ENCODE data around the gene KCNK16.

DNA sequence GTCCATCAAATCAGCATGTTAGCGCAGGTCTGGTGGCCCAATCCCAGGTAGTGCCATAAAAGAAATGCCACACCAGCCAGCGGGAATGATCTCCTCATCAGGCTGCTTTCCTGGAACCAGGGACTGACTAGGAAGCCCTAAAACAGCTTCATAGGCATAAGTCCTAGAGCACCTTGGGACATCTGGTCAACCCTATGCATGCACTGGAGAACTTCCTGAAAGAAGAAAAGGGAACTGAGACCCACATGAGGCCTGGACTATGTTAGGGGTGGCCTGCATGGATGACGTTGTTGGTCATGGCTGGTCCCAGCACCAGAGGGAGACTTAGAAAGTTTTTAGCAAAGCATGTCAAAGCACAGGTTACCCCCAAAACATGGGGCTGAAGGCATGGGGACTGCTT is 7.6 kb upstream of the KCNK16 start:
- TF ChIP-seq POLR2A (IDR thresholded peaks at IDR 0.05) = no peak
- TF ChIP-seq, protein P1, sequence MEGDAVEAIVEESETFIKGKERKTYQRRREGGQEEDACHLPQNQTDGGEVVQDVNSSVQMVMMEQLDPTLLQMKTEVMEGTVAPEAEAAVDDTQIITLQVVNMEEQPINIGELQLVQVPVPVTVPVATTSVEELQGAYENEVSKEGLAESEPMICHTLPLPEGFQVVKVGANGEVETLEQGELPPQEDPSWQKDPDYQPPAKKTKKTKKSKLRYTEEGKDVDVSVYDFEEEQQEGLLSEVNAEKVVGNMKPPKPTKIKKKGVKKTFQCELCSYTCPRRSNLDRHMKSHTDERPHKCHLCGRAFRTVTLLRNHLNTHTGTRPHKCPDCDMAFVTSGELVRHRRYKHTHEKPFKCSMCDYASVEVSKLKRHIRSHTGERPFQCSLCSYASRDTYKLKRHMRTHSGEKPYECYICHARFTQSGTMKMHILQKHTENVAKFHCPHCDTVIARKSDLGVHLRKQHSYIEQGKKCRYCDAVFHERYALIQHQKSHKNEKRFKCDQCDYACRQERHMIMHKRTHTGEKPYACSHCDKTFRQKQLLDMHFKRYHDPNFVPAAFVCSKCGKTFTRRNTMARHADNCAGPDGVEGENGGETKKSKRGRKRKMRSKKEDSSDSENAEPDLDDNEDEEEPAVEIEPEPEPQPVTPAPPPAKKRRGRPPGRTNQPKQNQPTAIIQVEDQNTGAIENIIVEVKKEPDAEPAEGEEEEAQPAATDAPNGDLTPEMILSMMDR (IDR thresholded peaks at IDR 0.05) = no peak
